CD4-positive, alpha-beta T cell treated with Interleukin-1 beta for 1 hour (primary cell): ENCODE results near the gene CCNYL1.
A peak's percentile ranks its signal among the peaks of the same experiment; 100 is the strongest.
"Not testable (repeated sequence)": the region's sequence is repeated elsewhere in the genome, so short reads cannot be mapped to it uniquely, and the experiment has no call there.

ENCODE experiments used
- DNase-seq, 2 donors: peaks; one replicate each; pipeline ENCODE4 v3.0.0-alpha.2; 2020 to 2022

CCNYL1 gene

GRCh38 chr2:207710814-207711740 is at the start of gene CCNYL1:
CCNYL1 (plus strand) TSS chr2:207711640; CDS start chr2:207711897, 257 bp downstream.
- DNase-seq = peak; percentile 98 to 99

GRCh38 chr2:207662203-207662602 is 49.2 kb upstream of the CCNYL1 start:
- peak; percentile 21 to 82 for DNase-seq

GRCh38 chr2:207663870-207664545 is 47.4 kb upstream of the CCNYL1 start:
- DNase-seq = no peak

- DNase-seq = no peak
Measured at GRCh38 chr2:207670887-207671286, 40.6 kb upstream of the CCNYL1 start.

GRCh38 chr2:207673431-207673830 is 38.0 kb upstream of the CCNYL1 start:
- DNase-seq = no peak

- no peak for DNase-seq
Measured at GRCh38 chr2:207674266-207674774, 37.1 kb upstream of the CCNYL1 start.

- DNase-seq = no peak
Measured at GRCh38 chr2:207674826-207675225, 36.6 kb upstream of the CCNYL1 start.

GRCh38 chr2:207676827-207677354 is 34.5 kb upstream of the CCNYL1 start:
- DNase-seq = no peak

- DNase-seq = no peak
Measured at GRCh38 chr2:207681431-207681830, 30.0 kb upstream of the CCNYL1 start.

- no peak for DNase-seq
Measured at GRCh38 chr2:207682557-207682956, 28.9 kb upstream of the CCNYL1 start.

- DNase-seq = no peak
Measured at GRCh38 chr2:207683438-207683837, 28.0 kb upstream of the CCNYL1 start.

- no peak for DNase-seq
Measured at GRCh38 chr2:207683879-207684627, 27.4 kb upstream of the CCNYL1 start.

- DNase-seq = no peak
Measured at GRCh38 chr2:207686812-207687211, 24.6 kb upstream of the CCNYL1 start.

GRCh38 chr2:207688597-207688996 is 22.8 kb upstream of the CCNYL1 start:
- DNase-seq = no peak

- not testable (repeated sequence) for DNase-seq
Measured at GRCh38 chr2:207690845-207691461, 20.5 kb upstream of the CCNYL1 start.

- DNase-seq = peak; percentile 57 to 59
Measured at GRCh38 chr2:207692206-207693065, 19.0 kb upstream of the CCNYL1 start.

GRCh38 chr2:207693641-207694249 is 17.7 kb upstream of the CCNYL1 start:
- DNase-seq = no peak

- no peak for DNase-seq
Measured at GRCh38 chr2:207694811-207695281, 16.6 kb upstream of the CCNYL1 start.

GRCh38 chr2:207695293-207695692 is 16.1 kb upstream of the CCNYL1 start:
- DNase-seq = no peak

- DNase-seq = not testable (repeated sequence)
Measured at GRCh38 chr2:207696911-207697310, 14.5 kb upstream of the CCNYL1 start.

- no peak for DNase-seq
Measured at GRCh38 chr2:207697411-207697810, 14.0 kb upstream of the CCNYL1 start.
